Measurements from ENCODE around the gene SCT.

- TF ChIP-seq JAZF1 (CRISPR knock-in tag; IDR thresholded peaks at IDR 0.05) (no peak), CTCF (IDR thresholded peaks at IDR 0.05) (no peak), MLX (CRISPR knock-in tag; IDR thresholded peaks at IDR 0.05) (no peak), ZNF263 (CRISPR knock-in tag; IDR thresholded peaks at IDR 0.05; ENCODE audit: low read depth) (no peak), NFE2L1 (CRISPR knock-in tag; IDR thresholded peaks at IDR 0.05) (no peak), GRHL2 (CRISPR knock-in tag; IDR thresholded peaks at IDR 0.05; ENCODE audit: insufficient replicate concordance, severe bottlenecking) (no peak), MAX (CRISPR knock-in tag; IDR thresholded peaks at IDR 0.05) (no peak)
These were observed 38.2 kb upstream of the SCT start for GRCh38 chr11:665062-665703.

Data from WTC11 (cell line).